HG03565 (cell line): ENCODE results near the gene TOM1L2.
"Not testable (repeated sequence)": the region's sequence is repeated elsewhere in the genome, so short reads cannot be mapped to it uniquely, and the experiment has no call there.

Source experiments
- ATAC-seq: cut with Tn5 transposase; IDR thresholded peaks from one replicate; pipeline ENCODE4 v1.9.1; 2021; ENCODE audit warnings: mild to moderate bottlenecking, moderate library complexity; ENCODE audit not compliant: unreplicated experiment

TOM1L2 gene

DNA sequence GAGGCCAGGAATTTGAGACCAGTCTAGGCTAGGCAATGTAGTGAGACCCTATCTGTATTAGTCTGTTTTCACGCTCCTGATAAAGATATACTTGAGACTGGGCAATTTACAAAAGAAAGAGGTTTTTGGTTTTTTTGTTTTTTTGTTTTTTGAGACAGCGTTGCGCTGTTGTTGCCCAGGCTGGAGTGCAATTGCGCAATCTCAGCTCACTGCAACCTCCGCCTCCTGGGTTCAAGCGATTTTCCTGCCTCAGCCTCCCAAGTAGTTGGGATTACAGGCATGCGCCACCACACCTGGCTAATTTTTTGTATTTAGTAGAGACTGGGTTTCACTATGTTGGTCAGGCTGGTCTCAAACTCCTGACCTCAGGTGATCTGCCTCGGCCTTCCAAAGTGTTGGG, 23.7 kb upstream of the TOM1L2 start:
- not testable (repeated sequence) for ATAC-seq

- ATAC-seq, result no peak
Observed at GRCh38 chr17:17994271-17995069, 22.3 kb upstream of the TOM1L2 start.

- ATAC-seq, result no peak
Observed at GRCh38 chr17:17993852-17994251, 21.7 kb upstream of the TOM1L2 start.

- ATAC-seq, result no peak
Observed at GRCh38 chr17:17993366-17993765, 21.2 kb upstream of the TOM1L2 start.

- ATAC-seq, result no peak
Observed at GRCh38 chr17:17990282-17990681, 18.1 kb upstream of the TOM1L2 start.

GRCh38 chr17:17989618-17990017, 17.4 kb upstream of the TOM1L2 start:
- ATAC-seq, result no peak

DNA sequence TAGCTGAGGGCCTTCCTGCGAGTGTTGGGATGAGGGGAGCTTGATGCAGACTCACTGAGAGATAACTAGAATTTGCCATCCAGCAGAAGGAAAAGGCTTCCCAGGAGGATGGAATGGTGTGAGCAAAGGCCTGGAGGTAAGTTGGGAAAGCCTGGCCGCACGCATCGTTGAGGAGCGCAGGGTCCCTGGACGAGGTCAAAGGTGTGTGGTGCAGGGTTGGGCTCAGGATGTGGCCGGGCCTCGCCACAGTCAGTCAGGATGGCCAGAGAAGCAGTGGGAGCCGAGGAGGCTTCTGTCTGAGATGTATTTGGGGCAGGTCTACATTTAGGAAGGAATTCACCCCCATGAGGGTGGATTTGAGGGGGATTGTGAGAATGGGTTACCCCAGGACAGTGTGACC, 16.9 kb upstream of the TOM1L2 start:
- no peak for ATAC-seq

DNA sequence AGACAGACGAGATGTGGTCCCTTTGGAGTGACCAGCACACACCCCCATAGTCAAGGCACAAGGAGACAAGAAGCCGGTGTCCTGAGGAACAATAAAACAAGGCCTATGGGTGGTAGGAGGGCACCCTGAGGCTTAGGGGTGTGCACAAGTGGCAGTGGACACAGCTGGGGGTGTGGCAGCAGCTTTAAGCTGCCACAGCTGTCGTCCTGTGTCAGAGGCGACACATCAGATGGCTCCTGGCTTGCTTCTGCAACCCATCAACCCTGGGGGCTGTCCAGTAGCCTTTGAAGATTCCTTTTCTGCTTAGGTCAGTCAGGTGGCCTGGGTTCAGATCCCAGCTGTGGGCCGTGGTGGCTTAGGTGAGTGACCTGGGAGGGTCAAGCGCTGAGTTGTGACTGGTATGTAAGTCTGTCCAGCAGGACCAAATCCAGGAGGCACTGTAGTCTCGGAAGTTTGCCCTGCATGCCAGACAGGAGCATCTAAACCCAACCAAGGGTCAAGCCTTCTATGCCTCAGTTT, 16.3 kb upstream of the TOM1L2 start:
- ATAC-seq, result no peak

- no peak for ATAC-seq
Observed at GRCh38 chr17:17987901-17988300, 15.7 kb upstream of the TOM1L2 start.

GRCh38 chr17:17987187-17987896, 15.1 kb upstream of the TOM1L2 start:
- ATAC-seq, result no peak

DNA sequence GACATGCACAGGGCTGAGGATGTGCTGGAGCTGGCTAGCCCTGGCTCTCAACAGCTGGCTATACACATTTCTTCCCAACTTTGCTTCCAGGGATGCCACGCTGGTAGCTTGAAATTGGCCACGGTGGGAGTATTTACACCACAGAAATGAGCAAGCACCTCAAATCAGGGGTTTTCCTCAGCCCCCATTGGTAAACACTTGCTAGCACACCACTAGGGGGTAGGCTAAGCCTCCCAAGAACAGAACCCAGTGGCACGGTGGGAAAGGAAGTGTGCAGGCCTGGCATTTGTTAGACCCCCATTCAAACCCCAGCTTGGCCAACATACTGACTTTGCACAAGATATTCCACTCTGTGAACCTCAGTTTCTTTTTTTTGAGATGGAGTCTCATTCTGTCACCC, 13.4 kb upstream of the TOM1L2 start:
- no peak for ATAC-seq

DNA sequence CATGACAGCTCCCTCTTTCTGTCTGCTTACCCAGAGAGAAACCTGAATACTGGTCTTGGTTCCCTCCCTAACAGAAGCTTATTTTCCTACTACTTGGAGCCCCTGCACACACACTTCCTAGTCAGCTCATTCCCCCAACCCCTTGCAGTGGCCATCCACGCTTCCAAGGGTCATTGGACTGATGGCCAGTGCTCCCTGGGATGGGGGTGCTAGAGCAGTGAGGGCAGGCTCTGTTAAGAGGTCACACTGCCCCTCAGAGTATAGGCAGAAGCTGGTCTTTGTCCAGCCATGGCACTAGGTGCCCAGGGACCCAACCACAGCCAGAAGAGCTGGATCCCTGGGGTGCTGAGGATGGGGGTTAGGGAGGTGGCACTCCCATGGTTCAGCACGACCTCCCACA, 13.0 kb upstream of the TOM1L2 start:
- no peak for ATAC-seq

DNA sequence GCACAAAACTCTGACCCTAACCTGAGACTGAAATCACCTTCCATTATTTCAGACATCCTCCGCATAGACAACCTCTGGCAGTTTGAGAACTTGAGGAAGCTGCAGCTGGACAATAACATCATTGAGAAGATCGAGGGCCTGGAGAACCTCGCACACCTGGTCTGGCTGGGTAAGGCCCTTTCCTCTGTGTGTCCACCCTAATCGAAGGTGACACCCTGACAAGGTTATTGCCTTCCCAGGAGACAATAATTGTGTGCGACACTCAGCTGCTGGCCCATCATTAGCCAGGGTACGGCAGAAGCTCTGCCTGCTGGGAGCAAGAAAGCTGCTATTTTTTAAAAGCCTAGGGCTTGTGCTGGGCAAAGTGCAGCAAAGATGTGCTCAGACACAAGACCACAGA, 11.6 kb upstream of the TOM1L2 start:
- no peak for ATAC-seq

- no peak for ATAC-seq
Observed at GRCh38 chr17:17983376-17983775, 11.2 kb upstream of the TOM1L2 start.

DNA sequence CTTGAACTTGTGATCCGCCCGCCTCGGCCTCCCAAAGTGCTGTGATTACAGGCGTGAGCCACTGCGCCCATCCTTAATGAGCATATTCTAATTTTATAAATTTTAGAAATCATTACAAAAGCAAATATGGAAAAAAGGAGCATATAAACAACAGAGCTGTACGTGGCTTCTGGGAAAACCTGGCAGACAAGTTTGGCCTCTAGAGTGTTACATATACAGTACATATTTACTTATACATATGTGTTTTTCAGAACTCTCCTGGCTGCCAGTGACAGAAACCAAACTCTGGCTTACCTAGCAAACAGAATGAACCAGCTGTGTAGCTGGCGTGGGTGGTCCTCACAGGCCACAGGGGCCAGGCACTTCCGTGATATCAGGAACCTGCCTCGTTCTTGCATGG, 10.6 kb upstream of the TOM1L2 start:
- ATAC-seq, result no peak

DNA sequence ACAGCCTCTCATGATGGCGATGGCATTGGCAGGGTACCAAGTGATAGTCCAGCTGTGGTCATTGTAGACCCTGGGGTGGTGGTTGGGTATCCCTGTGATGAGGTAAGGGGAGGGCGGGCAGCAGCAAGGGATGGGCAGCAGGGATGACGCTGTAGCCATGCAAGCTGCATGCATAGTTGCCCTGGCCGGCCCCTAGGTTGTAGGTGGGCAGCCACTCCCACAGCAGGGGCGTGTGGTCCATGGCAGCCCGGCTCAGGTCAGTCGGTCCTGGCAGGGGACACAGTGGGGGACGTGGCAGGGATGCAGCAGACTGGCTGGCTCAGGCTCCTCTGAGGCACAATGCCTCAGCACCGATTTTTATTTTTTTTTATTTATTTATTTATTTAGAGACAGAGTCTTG, 9.1 kb upstream of the TOM1L2 start:
- no peak for ATAC-seq

DNA sequence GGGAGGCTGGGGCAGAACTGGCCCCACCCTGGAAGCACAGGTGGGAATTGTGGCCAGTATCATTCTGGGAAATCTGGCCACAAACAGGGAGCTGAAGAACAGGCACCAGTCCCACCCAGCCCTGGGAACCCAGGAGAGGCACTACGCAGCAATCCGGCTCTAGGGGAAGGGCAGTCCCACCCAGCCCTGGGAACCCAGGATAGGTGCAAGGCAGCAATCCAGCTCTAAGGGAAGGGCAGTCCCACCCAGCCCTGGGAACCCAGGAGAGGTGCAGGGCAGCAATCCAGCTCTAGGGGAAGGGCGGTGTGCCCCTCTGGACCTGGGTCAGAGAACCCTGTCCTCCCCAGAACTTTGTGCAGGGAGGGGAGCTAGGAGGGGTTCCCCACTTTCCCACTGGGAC, 7.6 kb upstream of the TOM1L2 start:
- ATAC-seq, result no peak

- ATAC-seq, result no peak
Observed at GRCh38 chr17:17978481-17979424, 6.6 kb upstream of the TOM1L2 start.

GRCh38 chr17:17976931-17977570, 4.9 kb upstream of the TOM1L2 start:
- no peak for ATAC-seq

DNA sequence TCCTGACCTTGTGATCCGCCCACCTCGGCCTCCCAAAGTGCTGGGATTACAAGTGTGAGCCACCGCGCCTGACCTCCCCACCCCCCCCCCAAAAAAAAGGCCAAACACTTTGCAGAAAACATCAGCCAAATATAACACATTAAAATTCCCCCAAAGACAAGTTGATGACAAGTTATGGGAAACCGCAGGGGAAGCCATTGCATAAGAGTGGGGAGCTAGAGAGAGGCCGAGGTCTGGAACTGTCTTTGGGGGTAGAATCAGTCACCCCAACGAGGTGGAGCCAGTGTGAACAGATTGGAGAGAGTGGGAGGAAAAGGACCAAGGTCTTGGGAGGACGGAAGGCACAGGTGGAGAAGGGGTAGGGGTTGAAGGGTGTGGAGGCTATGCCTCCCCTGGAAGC, 3.2 kb upstream of the TOM1L2 start:
- ATAC-seq, result no peak

- no peak for ATAC-seq
Observed at GRCh38 chr17:17972952-17973254, 703 bp upstream of the TOM1L2 start.
